Hepatocyte (in vitro differentiated cells): Measurements from ENCODE around the gene C1GALT1C1.

ENCODE experiments used
- CTCF ChIP-seq: fragments of 200-600 bp; sonication (generic); IDR thresholded peaks from 2 replicates; pipeline ENCODE4 v1.5.1; 2016; ENCODE audit warnings: antibody characterized with exemption, mild to moderate bottlenecking; ENCODE audit not compliant: poor library complexity
- EZH2phosphoT487 ChIP-seq: fragments of 200-600 bp; sonication (generic); IDR thresholded peaks from one replicate; pipeline ENCODE4 v1.6.1; 2018; ENCODE audit warnings: antibody characterized with exemption, mild to moderate bottlenecking, low read depth, moderate library complexity; ENCODE audit not compliant: unreplicated experiment, severe bottlenecking

GRCh38 chrX:120617996-120618630, 11.7 kb downstream of the C1GALT1C1 start:
- TF ChIP-seq CTCF (no peak), EZH2phosphoT487 (no peak)
